Erythroblast (primary cell): ENCODE data around the gene PAM16.

Experiments
- GATA1 ChIP-seq: IDR thresholded peaks from 2 replicates; pipeline ENCODE4 v1.6.1; 2011; ENCODE audit warnings: low read depth, mild to moderate bottlenecking, control low read depth, low read length, moderate library complexity
- POLR2A ChIP-seq: IDR thresholded peaks from 2 replicates; pipeline ENCODE4 v1.6.1; 2011; ENCODE audit warnings: mild to moderate bottlenecking, low read length

DNA sequence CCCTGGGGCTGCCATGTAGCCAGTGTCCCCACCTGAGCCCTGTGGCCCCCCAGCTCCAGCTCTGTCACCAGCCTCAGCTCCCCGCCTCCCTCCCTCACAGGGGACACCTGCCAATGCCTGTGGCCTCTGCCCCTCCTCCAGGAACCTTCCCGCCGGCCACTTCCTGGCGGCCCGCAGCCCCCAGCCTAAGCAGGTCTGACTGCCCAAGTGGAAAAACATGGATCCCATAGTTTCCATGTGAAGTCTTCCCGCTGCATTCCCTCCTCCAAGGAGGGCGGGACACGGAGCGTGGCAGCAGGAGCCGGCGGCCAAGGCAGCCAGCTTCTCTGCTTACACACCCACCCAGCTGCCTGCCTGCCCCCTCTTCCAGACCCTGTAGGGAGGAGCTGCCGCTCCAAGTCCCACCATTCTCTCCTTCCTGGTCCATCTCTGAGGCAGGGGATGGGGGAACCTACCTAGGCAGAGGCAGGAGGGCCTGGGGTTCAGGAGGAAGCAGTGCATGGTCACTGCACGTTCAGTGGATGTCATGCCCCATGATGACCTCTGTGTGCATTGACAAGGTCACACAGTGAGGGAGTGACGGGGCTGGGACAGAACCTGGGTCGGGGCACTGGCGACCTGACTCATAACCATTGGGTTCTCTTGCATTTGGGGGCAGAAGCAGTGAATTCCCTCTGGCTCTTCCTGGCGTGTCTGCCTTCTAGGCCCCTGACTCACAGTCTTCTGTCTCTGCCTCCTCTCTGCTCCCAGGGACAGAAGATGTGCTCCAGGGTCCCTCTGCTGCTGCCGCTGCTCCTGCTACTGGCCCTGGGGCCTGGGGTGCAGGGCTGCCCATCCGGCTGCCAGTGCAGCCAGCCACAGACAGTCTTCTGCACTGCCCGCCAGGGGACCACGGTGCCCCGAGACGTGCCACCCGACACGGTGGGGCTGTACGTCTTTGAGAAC, 29.3 kb upstream of the PAM16 start:
- no peak for TF ChIP-seq POLR2A
- no peak for TF ChIP-seq GATA1
